ENCODE measurements around the gene OPCML. TPM values are rescaled to one million over a fixed set of nuclear protein-coding genes. Genes with fewer than 3 reads are reported as not detected.
A peak's percentile ranks its signal among the peaks of the same experiment; 100 is the strongest.

The OPCML gene
- total RNA-seq, 1 experiment from 2014 or later = 0.94 TPM

DNA sequence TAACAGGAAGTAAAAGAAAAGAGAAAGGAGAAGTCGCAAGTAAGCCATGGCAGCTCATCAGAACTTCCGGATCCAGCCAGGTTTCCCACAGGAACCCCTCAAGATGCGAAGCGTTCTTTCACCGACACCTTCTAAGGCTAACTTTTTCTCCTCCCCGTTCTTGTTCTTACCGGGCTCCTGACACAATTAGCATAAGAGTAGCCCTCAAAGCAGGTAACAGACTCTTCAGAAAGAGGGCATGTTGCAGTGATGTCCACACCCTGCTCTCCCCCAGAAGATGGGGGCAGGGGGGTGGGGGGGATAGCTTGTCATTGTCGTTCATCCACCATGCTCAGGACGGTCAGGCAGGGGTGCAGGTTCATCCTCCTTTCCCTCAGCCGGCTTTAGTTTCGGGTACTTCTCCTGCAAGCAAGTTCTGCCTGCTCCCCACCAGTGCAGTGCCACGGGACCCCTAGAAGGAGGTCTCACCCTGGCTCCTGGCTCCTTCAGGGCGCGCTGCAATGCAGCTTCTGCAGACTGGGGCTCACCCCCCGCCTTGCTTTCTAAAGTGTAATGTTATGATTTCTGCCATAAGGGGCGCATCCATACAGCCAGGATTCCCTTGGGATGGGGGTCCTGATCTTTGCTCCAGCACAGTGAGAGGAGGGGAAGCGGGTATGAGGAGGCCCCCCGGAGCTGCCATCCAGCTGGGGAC, 2.3 kb downstream of the OPCML start:
- peaks cover 64 to 68% of the 10 kb centered on the region in 2 experiments for H3K4me1 Mint-ChIP-seq
- peaks cover 0 to 4% (median 0%) of the 10 kb centered on the region in 3 experiments; a peak in 2 of 7 replicates for H3K36me3 Mint-ChIP-seq (ENCODE audit: insufficient read depth in 1 of 3, low read depth in 3 of 3)
- no peak overlapping the region for H3T11ph ChIP-seq (ENCODE audit: low read length)
- no peaks in the 10 kb centered on the region for H4K20me1 ChIP-seq (ENCODE audit: control insufficient read depth, insufficient read depth, insufficient read length)
- no peak overlapping the region for H2BK12ac ChIP-seq (ENCODE audit: insufficient read length, low read depth, low read length)
- peaks cover 23% of the 10 kb centered on the region for H3K4me1 ChIP-seq (ENCODE audit: insufficient read depth, low read length)
- peaks cover 26% of the 10 kb centered on the region for H3K23me2 ChIP-seq (ENCODE audit: insufficient read length, low read depth, low read length, poor library complexity, severe bottlenecking)
- no peak; the same call in 2 of the 3 replicates for TF ChIP-seq CTCF (conservative IDR thresholded peaks at IDR 0.05)
- H3K56ac ChIP-seq (ENCODE audit: insufficient read length, low read depth, low read length) = no peak overlapping the region
- peak overlapping the region; percentile 43; the same call in 1 of the 2 replicates for H3K14ac ChIP-seq (ENCODE audit: insufficient read depth, low read length)
- H3K79me1 ChIP-seq (ENCODE audit: insufficient read depth, low read depth, low read length, poor library complexity, severe bottlenecking) = no peaks in the 10 kb centered on the region
- H3K9me3 Mint-ChIP-seq = no peaks in the 10 kb centered on the region
- H2BK20ac ChIP-seq (ENCODE audit: low read depth, low read length, poor library complexity, severe bottlenecking) = no peak overlapping the region
- WGBS (ENCODE audit: extremely low coverage, insufficient read length, low lambda C conversion rate) = no CpG with 5 or more reads among the region's 18 CpGs
- H3K23ac ChIP-seq (ENCODE audit: insufficient read length, low read depth, low read length) = no peak overlapping the region
- H4K91ac ChIP-seq (ENCODE audit: insufficient read length, low read depth, low read length) = no peak overlapping the region
- no peak overlapping the region for H3K27ac Mint-ChIP-seq
- no peak for DNase-seq
- H2AFZ ChIP-seq (ENCODE audit: low read length) = no peak overlapping the region
- H2BK5ac ChIP-seq (ENCODE audit: insufficient read length, low read length) = no peak overlapping the region
- no peak overlapping the region for H3K18ac ChIP-seq (ENCODE audit: insufficient read length, low read depth, low read length)
- no peak overlapping the region for H2BK15ac ChIP-seq (ENCODE audit: low read depth, low read length)
- no peak overlapping the region for H2AK5ac ChIP-seq (ENCODE audit: insufficient read length, low read length)
- H3K9ac ChIP-seq (ENCODE audit: extremely low read depth, insufficient read length, low read length) = no peak overlapping the region
- peaks cover 4% of the 10 kb centered on the region; the same call in 1 of the 2 replicates for H3K27me3 ChIP-seq (ENCODE audit: insufficient read depth, low read length)
- no peak overlapping the region for H3K4ac ChIP-seq (ENCODE audit: low read depth, low read length)
- H3K27me3 Mint-ChIP-seq (ENCODE audit: low read depth) = peaks cover 37% of the 10 kb centered on the region
- no peak overlapping the region for H4K8ac ChIP-seq (replicated peaks; ENCODE audit: insufficient read length, low read depth, low read length)
- H2BK120ac ChIP-seq (ENCODE audit: low read depth, low read length, poor library complexity, severe bottlenecking) = no peak overlapping the region
- H3K79me2 ChIP-seq (ENCODE audit: insufficient read depth, low read length) = no peaks in the 10 kb centered on the region
- no peaks in the 10 kb centered on the region for H3K9me3 ChIP-seq (ENCODE audit: control insufficient read depth, low read depth, low read length)
- H4K5ac ChIP-seq (ENCODE audit: insufficient read length, low read depth, low read length) = no peak overlapping the region
- no peak overlapping the region for H3K27ac ChIP-seq (ENCODE audit: insufficient read length, low read depth, low read length)
- H3K4me3 Mint-ChIP-seq = peak overlapping the region; percentile 78 to 93
- peak overlapping the region; percentile 93 for H3K4me2 ChIP-seq (ENCODE audit: insufficient read depth, insufficient read length, low read length)

Data from H9 (cell line).